HEK293 (cell line): Measurements from ENCODE around the gene CHMP5.

Source experiments
- CTCF ChIP-seq: fragments of 450-650 bp; formaldehyde crosslinking; IDR thresholded peaks from 2 replicates; pipeline ENCODE4 v1.5.1; 2016; ENCODE audit warnings: missing biosample characterization, missing genetic modification characterization
- ZNF248 ChIP-seq: fragments of 450-650 bp; formaldehyde crosslinking; IDR thresholded peaks from 2 replicates; pipeline ENCODE4 v1.5.1; 2017; ENCODE audit warnings: missing biosample characterization, missing genetic modification characterization
- ZNF404 ChIP-seq: fragments of 450-650 bp; formaldehyde crosslinking; IDR thresholded peaks from 2 replicates; pipeline ENCODE4 v1.5.1; 2017; ENCODE audit warnings: missing biosample characterization, missing genetic modification characterization
- ZNF791 ChIP-seq: fragments of 450-650 bp; formaldehyde crosslinking; IDR thresholded peaks from 2 replicates; pipeline ENCODE4 v1.5.1; 2016; ENCODE audit warnings: missing biosample characterization, missing genetic modification characterization

- no peak for TF ChIP-seq CTCF (tag by site-specific recombination)
- no peak for TF ChIP-seq ZNF248
- no peak for TF ChIP-seq ZNF404 (tag by site-specific recombination)
- no peak for TF ChIP-seq ZNF791 (tag by site-specific recombination)
Measured at GRCh38 chr9:33242609-33243134, 22.2 kb upstream of the CHMP5 start.
